SK-N-SH (cell line): ENCODE data around the gene SCAI. TPM values are rescaled to one million over a fixed set of nuclear protein-coding genes. Genes with fewer than 3 reads are reported as not detected.
A peak's percentile ranks its signal among the peaks of the same experiment; 100 is the strongest.

Experiments
- CTCF ChIA-PET: fragments of 300-600, 350-600 bp; formaldehyde crosslinking; extraction: SDS; loops from one replicate; lab custom pipeline; 2021; lab: Yijun Ruan, JAX
- POLR2A ChIA-PET: fragments of 350-600 bp; sonication (Branson Sonifier 250); formaldehyde crosslinking; extraction: SDS; loops from one replicate; lab custom pipeline; 2020; ENCODE audit warnings: antibody characterized with exemption, inconsistent platforms; lab: Yijun Ruan, JAX
- DNase-seq: peaks from one replicate; pipeline ENCODE4 v3.0.0; 2012
- H2AFZ ChIP-seq: fragments of 200-600 bp; sonication (generic); 2 replicates; pipeline ENCODE4 v1.8.1; 2016; ENCODE audit warnings: antibody characterized with exemption, mild to moderate bottlenecking, low read depth
- H3F3A ChIP-seq: fragments of 200-600 bp; sonication (generic); replicated peaks from 2 replicates; pipeline ENCODE3; 2016; ENCODE audit warnings: antibody characterized with exemption, mild to moderate bottlenecking; ENCODE audit not compliant: insufficient read depth
- H3K27ac ChIP-seq, 2 experiments: fragments of 200-500 bp in 1 of 2; fragments of 200-600 bp in 1 of 2; sonication (Bioruptor generic) in 1 of 2; sonication (generic), shearing (Covaris generic) in 1 of 2; 2 replicates each; pipeline versions ENCODE4 v1.5.1 to v1.6.1; 2014 to 2016; ENCODE audit warnings: low read depth in 2 of 2, inconsistent platforms in 1 of 2, low read length in 1 of 2, mild to moderate bottlenecking in 1 of 2, mixed read lengths in 1 of 2
- H3K27me3 ChIP-seq: fragments of 200-600 bp; sonication (generic), shearing (Covaris generic); 2 replicates; pipeline ENCODE4 v1.6.1; 2016; ENCODE audit warnings: mixed run types; ENCODE audit not compliant: insufficient read depth
- H3K36me3 ChIP-seq, 2 experiments: fragments of 200-500 bp in 1 of 2; fragments of 200-600 bp in 1 of 2; sonication (Bioruptor generic) in 1 of 2; sonication (generic) in 1 of 2; replicated peaks in 1 of 2; 2 replicates each; pipeline versions ENCODE3 to v1.5.1; 2014 to 2016; ENCODE audit warnings: low read length in 1 of 2, mild to moderate bottlenecking in 1 of 2; ENCODE audit not compliant: insufficient read depth in 2 of 2, control insufficient read depth in 1 of 2
- H3K4me1 ChIP-seq, 2 experiments: fragments of 200-500 bp in 1 of 2; fragments of 200-600 bp in 1 of 2; sonication (Bioruptor generic) in 1 of 2; sonication (generic), shearing (Covaris generic) in 1 of 2; 2 replicates each; pipeline versions ENCODE4 v1.5.1 to v1.6.1; 2014 to 2016; ENCODE audit warnings: low read depth in 1 of 2, low read length in 1 of 2, mixed run types in 1 of 2; ENCODE audit not compliant: insufficient read depth in 2 of 2, control insufficient read depth in 1 of 2
- H3K4me2 ChIP-seq: fragments of 200-600 bp; sonication (generic), shearing (Covaris generic); 2 replicates; pipeline ENCODE4 v1.6.1; 2017; ENCODE audit warnings: mixed run types
- H3K4me3 ChIP-seq, 2 experiments: fragments of 200-500 bp in 1 of 2; fragments of 200-600 bp in 1 of 2; sonication (Bioruptor generic) in 1 of 2; sonication (generic), shearing (Covaris generic) in 1 of 2; 2 replicates each; pipeline versions ENCODE4 v1.5.1 to v1.8.1; 2014 to 2016; ENCODE audit warnings: low read depth in 2 of 2, inconsistent platforms in 1 of 2, low read length in 1 of 2, mild to moderate bottlenecking in 1 of 2, mixed read lengths in 1 of 2, moderate library complexity in 1 of 2
- H3K79me2 ChIP-seq: fragments of 200-600 bp; sonication (generic); 2 replicates; pipeline ENCODE4 v1.8.1; 2017; ENCODE audit warnings: mild to moderate bottlenecking; ENCODE audit not compliant: insufficient read depth
- H3K9ac ChIP-seq: fragments of 200-600 bp; sonication (generic); 2 replicates; pipeline ENCODE4 v1.6.1; 2017; ENCODE audit warnings: mixed run types
- H3K9me2 ChIP-seq: fragments of 200-600 bp; sonication (generic); 2 replicates; pipeline ENCODE4 v1.6.1; 2017; ENCODE audit warnings: mixed run types
- H3K9me3 ChIP-seq: fragments of 200-600 bp; sonication (generic); 2 replicates; pipeline ENCODE4 v1.6.1; 2017; ENCODE audit warnings: mixed run types, mild to moderate bottlenecking, moderate library complexity
- H4K20me1 ChIP-seq: fragments of 200-600 bp; sonication (generic); 2 replicates; pipeline ENCODE4 v1.6.1; 2017; ENCODE audit warnings: mild to moderate bottlenecking, mixed run types; ENCODE audit not compliant: insufficient read depth
- EP300 ChIP-seq, 2 experiments: IDR thresholded peaks; 2 replicates each; pipeline versions ENCODE4 v1.4.0 to v1.6.1; 2012; ENCODE audit warnings: borderline replicate concordance in 1 of 2, low read depth in 1 of 2, low read length in 1 of 2
- EZH2phosphoT487 ChIP-seq: fragments of 200-600 bp; sonication (generic); IDR thresholded peaks from 2 replicates; pipeline ENCODE4 v1.6.1; 2017; ENCODE audit warnings: low read depth, mixed run types, mild to moderate bottlenecking, antibody characterized with exemption, moderate library complexity, borderline replicate concordance
- FOSL2 ChIP-seq: IDR thresholded peaks from 2 replicates; pipeline ENCODE4 v1.4.0; 2012; ENCODE audit warnings: low read depth, mild to moderate bottlenecking, moderate library complexity, borderline replicate concordance
- NFIC ChIP-seq: IDR thresholded peaks from 2 replicates; pipeline ENCODE4 v1.4.0; 2012; ENCODE audit warnings: borderline replicate concordance
- NRF1 ChIP-seq: IDR thresholded peaks from 2 replicates; pipeline ENCODE4 v1.6.1; 2012; ENCODE audit warnings: low read depth, mild to moderate bottlenecking, low read length
- RXRA ChIP-seq: IDR thresholded peaks from 2 replicates; pipeline ENCODE4 v1.4.0; 2012; ENCODE audit warnings: low read depth, mild to moderate bottlenecking, borderline replicate concordance
- SIN3A ChIP-seq: IDR thresholded peaks from 2 replicates; pipeline ENCODE4 v1.6.1; 2012; ENCODE audit warnings: low read depth, mild to moderate bottlenecking, low read length, moderate library complexity, borderline replicate concordance
- SMC3 ChIP-seq: IDR thresholded peaks from 2 replicates; pipeline ENCODE4 v1.6.1; 2012; ENCODE audit warnings: low read depth, low read length, improper control_type of control experiment
- TAF1 ChIP-seq: IDR thresholded peaks from 2 replicates; pipeline ENCODE4 v1.6.1; 2012; ENCODE audit warnings: low read depth, mild to moderate bottlenecking, low read length, moderate library complexity, borderline replicate concordance
- TEAD4 ChIP-seq: IDR thresholded peaks from 2 replicates; pipeline ENCODE4 v1.4.0; 2012; ENCODE audit warnings: mild to moderate bottlenecking, borderline replicate concordance; ENCODE audit not compliant: insufficient read depth
- WGBS: methylation state at CpG from one replicate; pipeline ENCODE4 v1.1.6; 2017; ENCODE audit warnings: low lambda C conversion rate; 5-methylcytosine and 5-hydroxymethylcytosine counted together
- polyA plus RNA-seq, 3 experiments: library from polyadenylated mRNA; depleted of rRNA; stranded (reverse); fragments of >200 nt; gene quantifications; 2 replicates each; pipeline ENCODE4 v1.2.3, GENCODE V29; 2012
- TF ChIP-seq, protein P1 (sequence below): IDR thresholded peaks from 2 replicates; pipeline ENCODE4 v1.4.0; 2012; ENCODE audit warnings: low read depth
- TF ChIP-seq, protein P2 (sequence below): fragments of 200-600 bp; sonication (generic); IDR thresholded peaks from 2 replicates; pipeline ENCODE4 v1.6.1; 2017; ENCODE audit warnings: antibody characterized with exemption, mild to moderate bottlenecking, moderate library complexity
- TF ChIP-seq, protein P3 (sequence below): IDR thresholded peaks from 2 replicates; pipeline ENCODE4 v1.4.0; 2012; ENCODE audit warnings: low read depth, borderline replicate concordance
- TF ChIP-seq, protein P4 (sequence below): IDR thresholded peaks from 2 replicates; pipeline ENCODE4 v1.4.0; 2012; ENCODE audit warnings: low read depth, borderline replicate concordance

The SCAI gene
- polyA plus RNA-seq, 1 of the 3 experiments (the other 2 are of a cell fraction), result 0.85 TPM

DNA sequence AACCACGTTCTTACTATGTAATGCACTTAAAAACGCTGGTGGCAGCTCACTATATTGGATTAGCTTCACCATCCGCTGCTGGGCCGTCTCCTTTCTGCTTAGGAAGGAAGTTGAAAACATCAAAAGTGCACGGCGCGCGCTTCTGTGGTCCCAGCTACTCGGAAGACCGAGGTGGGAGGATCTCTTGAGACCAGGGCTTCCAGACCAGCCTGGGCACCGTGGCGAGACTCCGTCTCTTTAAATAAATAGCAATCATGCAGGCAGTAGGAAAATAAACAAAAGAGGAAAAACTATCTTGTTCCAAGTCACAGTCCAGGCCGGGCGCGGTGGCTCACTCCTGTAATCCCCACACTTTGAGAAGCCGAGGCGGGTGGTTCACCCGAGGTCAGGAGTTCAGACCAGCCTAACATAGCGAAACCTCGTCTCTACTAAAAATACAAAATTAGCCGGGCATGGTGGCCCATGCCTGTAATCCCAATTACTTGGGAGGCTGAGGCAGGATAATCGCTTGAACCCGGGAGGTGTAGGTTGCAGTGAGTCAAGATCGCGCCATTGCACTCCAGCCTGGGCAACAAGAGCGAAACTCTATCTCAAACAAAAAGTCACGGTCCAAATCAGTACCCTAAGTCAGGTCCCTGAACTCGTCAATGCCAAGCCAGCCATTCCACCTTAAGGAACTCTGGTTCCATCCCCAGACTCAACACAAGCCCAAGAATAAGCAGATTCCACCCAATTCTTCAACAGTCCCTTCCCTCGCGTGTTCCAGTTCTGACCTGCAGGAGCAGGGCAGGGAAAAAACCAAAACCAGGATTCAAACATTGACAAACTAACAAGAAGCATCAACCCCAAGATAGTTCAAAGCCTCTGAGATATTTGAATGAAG lies 201.4 kb downstream of the SCAI start:
- Histone ChIP-seq H3K9ac (peak overlapping the region; percentile 84), H3K4me1 (peaks cover 6 to 9% of the 10 kb centered on the region in 2 experiments; a peak in 2 of 4 replicates), H3K4me2 (peak overlapping the region; percentile 81), H3K9me3 (no peaks in the 10 kb centered on the region), H2AFZ (peak overlapping the region; percentile 78), H3K36me3 (peaks cover 7 to 13% of the 10 kb centered on the region in 2 experiments), H3K9me2 (no peaks in the 10 kb centered on the region), H3K79me2 (peaks cover 13% of the 10 kb centered on the region), H3K27ac (peak overlapping the region; percentile 93 to 94), H3K4me3 (peak overlapping the region; percentile 82), H3F3A (peaks cover 17% of the 10 kb centered on the region), H3K27me3 (no peaks in the 10 kb centered on the region), H4K20me1 (no peaks in the 10 kb centered on the region)
- POLR2A ChIA-PET, result no interaction called here
- TF ChIP-seq SMC3 (no peak), RXRA (no peak), FOSL2 (no peak)
- TF ChIP-seq, protein P1, sequence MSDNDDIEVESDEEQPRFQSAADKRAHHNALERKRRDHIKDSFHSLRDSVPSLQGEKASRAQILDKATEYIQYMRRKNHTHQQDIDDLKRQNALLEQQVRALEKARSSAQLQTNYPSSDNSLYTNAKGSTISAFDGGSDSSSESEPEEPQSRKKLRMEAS, result no peak
- TF ChIP-seq, protein P2, sequence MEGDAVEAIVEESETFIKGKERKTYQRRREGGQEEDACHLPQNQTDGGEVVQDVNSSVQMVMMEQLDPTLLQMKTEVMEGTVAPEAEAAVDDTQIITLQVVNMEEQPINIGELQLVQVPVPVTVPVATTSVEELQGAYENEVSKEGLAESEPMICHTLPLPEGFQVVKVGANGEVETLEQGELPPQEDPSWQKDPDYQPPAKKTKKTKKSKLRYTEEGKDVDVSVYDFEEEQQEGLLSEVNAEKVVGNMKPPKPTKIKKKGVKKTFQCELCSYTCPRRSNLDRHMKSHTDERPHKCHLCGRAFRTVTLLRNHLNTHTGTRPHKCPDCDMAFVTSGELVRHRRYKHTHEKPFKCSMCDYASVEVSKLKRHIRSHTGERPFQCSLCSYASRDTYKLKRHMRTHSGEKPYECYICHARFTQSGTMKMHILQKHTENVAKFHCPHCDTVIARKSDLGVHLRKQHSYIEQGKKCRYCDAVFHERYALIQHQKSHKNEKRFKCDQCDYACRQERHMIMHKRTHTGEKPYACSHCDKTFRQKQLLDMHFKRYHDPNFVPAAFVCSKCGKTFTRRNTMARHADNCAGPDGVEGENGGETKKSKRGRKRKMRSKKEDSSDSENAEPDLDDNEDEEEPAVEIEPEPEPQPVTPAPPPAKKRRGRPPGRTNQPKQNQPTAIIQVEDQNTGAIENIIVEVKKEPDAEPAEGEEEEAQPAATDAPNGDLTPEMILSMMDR, result no peak
- 32% methylated on average over 29 of the region's 31 CpGs for WGBS
- DNase-seq, result peak; percentile 14
- CTCF ChIA-PET, result interaction anchor here (1.2 kb wide), 1 partner anchor 8 kb away, joined by 3 read pairs; no protein-coding TSS in a partner anchor

DNA sequence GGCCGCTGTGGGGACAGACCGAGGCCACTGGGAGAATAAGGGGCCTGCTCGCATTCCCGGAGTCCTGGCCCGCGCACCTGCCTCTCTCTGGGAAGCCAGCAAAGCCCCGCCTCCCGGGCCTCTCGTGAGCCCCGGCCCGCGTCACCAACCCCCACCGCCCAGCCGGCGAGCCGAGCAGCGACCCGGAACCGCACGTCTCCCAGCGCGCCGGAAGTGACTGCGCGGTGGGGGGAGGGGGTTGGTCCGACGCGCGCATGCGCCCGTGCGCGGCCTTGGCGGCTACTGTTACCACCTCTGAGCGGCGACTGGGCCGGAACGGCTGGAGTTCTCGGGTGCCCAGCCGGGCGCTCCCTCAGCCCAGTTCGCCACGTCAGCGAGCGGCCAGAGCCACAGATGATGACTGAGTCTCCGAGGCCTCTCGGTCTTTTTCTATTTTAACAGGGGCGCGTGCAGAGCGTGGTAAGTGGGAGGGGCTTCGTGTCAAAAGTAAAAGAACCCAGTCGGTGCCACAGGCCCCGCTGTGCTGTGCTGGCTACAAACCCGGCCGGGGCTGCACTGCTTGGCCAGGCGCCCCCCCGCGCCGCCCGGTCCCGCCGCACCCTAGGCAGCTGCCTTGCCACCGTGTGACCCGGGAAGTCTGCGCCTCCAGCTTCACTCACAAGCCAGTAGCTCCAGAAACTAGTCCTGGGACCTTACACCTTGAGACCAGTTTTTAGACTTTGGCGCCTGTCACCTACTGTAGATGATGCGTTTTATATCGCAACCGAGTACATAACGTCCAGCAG lies 202.2 kb downstream of the SCAI start, which contains the start of gene GOLGA1:
Gene GOLGA1 (minus strand): TSS at position 190 of the 785 bp plus-strand sequence. CDS start 2,372 bp downstream, outside the sequence.
- H3K4me3 ChIP-seq, result peak within 1 kb of the TSS; percentile 82
- POLR2A ChIA-PET, result no interaction called here
- H3K27ac ChIP-seq, result peak within 1 kb of the TSS; percentile 93 to 94
- no peak for TF ChIP-seq TEAD4
- TF ChIP-seq, protein P3, sequence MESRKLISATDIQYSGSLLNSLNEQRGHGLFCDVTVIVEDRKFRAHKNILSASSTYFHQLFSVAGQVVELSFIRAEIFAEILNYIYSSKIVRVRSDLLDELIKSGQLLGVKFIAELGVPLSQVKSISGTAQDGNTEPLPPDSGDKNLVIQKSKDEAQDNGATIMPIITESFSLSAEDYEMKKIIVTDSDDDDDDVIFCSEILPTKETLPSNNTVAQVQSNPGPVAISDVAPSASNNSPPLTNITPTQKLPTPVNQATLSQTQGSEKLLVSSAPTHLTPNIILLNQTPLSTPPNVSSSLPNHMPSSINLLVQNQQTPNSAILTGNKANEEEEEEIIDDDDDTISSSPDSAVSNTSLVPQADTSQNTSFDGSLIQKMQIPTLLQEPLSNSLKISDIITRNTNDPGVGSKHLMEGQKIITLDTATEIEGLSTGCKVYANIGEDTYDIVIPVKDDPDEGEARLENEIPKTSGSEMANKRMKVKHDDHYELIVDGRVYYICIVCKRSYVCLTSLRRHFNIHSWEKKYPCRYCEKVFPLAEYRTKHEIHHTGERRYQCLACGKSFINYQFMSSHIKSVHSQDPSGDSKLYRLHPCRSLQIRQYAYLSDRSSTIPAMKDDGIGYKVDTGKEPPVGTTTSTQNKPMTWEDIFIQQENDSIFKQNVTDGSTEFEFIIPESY, result no peak
- 0 out of 2 replicates have a peak, but pooled peaks have one; percentile 1 for TF ChIP-seq SMC3
- TF ChIP-seq EP300 (IDR thresholded peaks at IDR 0.05; ENCODE audit: borderline replicate concordance in 1 of 2, low read depth in 1 of 2, low read length in 1 of 2), result peak in 1 of 2 experiments; percentile 44; a peak in 1 of 4 replicates
- TF ChIP-seq, protein P4, sequence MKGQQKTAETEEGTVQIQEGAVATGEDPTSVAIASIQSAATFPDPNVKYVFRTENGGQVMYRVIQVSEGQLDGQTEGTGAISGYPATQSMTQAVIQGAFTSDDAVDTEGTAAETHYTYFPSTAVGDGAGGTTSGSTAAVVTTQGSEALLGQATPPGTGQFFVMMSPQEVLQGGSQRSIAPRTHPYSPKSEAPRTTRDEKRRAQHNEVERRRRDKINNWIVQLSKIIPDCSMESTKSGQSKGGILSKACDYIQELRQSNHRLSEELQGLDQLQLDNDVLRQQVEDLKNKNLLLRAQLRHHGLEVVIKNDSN, result peak; percentile 37; the same call in 1 of the 2 replicates
- TF ChIP-seq EZH2phosphoT487, result no peak
- TF ChIP-seq NFIC, result no peak
- TF ChIP-seq SIN3A, result 0 out of 2 replicates have a peak, but pooled peaks have one; percentile 33
- TF ChIP-seq, protein P2, result no peak
- no peak; the same call in 1 of the 2 replicates for TF ChIP-seq RXRA
- TF ChIP-seq NRF1, result peak; percentile 96
- peak; percentile 81 for TF ChIP-seq TAF1

More for the DNA sequence above, 202.2 kb downstream of the SCAI start, which contains the start of gene GOLGA1:
- Histone ChIP-seq H3K9me3 (no peaks in the 10 kb centered on the region), H3K9ac (peak within 1 kb of the TSS; percentile 84), H3K27me3 (no peaks in the 10 kb centered on the region), H3K4me1 (peaks cover 6 to 9% of the 10 kb centered on the region in 2 experiments; a peak in 2 of 4 replicates), H3K9me2 (no peaks in the 10 kb centered on the region), H3K79me2 (peaks cover 13% of the 10 kb centered on the region), H4K20me1 (no peaks in the 10 kb centered on the region), H3F3A (peaks cover 17% of the 10 kb centered on the region), H2AFZ (peak within 1 kb of the TSS; percentile 95), H3K36me3 (peaks cover 13 to 19% of the 10 kb centered on the region in 2 experiments), H3K4me2 (peak within 1 kb of the TSS; percentile 81)
- WGBS, result 2% methylated on average over 31 of the region's 70 CpGs
- DNase-seq, result peak; percentile 99
- CTCF ChIA-PET, result interaction anchor here (1.2 kb wide), 1 partner anchor 9 kb away, joined by 3 read pairs; no protein-coding TSS in a partner anchor
